Liver (tissue), 9 donors: ENCODE results near the gene ZMPSTE24. TPM values are rescaled to one million over a fixed set of nuclear protein-coding genes. Genes with fewer than 3 reads are reported as not detected.
A peak's percentile ranks its signal among the peaks of the same experiment; 100 is the strongest.

Source experiments
- DNase-seq: peaks from one replicate; pipeline ENCODE4 v3.0.0-alpha.2; 2017; ENCODE audit warnings: low spot score
- H3K27ac ChIP-seq, 2 donors: one replicate each; pipeline ENCODE4 v1.7.0; 2013; ENCODE audit warnings: inconsistent platforms in 2 of 2, low read length in 2 of 2, control low read depth in 1 of 2, low read depth in 1 of 2, mild to moderate bottlenecking in 1 of 2
- H3K27me3 ChIP-seq, 4 donors: one replicate each; pipeline versions ENCODE4 v1.6.1 to v1.7.0; 2013; ENCODE audit warnings: low read length in 3 of 4, inconsistent platforms in 1 of 4, mild to moderate bottlenecking in 1 of 4, moderate library complexity in 1 of 4; ENCODE audit not compliant: control insufficient read depth in 4 of 4, insufficient read depth in 4 of 4
- H3K36me3 ChIP-seq, 4 donors: one replicate each; pipeline versions ENCODE4 v1.6.1 to v1.7.0; 2013; ENCODE audit warnings: low read length in 3 of 4, mild to moderate bottlenecking in 3 of 4, low read depth in 1 of 4, moderate library complexity in 1 of 4; ENCODE audit not compliant: control insufficient read depth in 4 of 4, insufficient read depth in 3 of 4
- H3K4me1 ChIP-seq, 4 donors: one replicate each; pipeline versions ENCODE4 v1.6.1 to v1.7.0; 2013; ENCODE audit warnings: low read length in 3 of 4, mild to moderate bottlenecking in 3 of 4, moderate library complexity in 1 of 4; ENCODE audit not compliant: control insufficient read depth in 4 of 4, insufficient read depth in 4 of 4
- H3K4me3 ChIP-seq, 3 donors: one replicate each; pipeline versions ENCODE4 v1.6.1 to v1.7.0; 2013; ENCODE audit warnings: low read length in 3 of 3, control low read depth in 1 of 3, low read depth in 1 of 3, mild to moderate bottlenecking in 1 of 3
- H3K9ac ChIP-seq, 2 donors: one replicate each; pipeline ENCODE4 v1.7.0; 2013; ENCODE audit warnings: low read length in 2 of 2, mild to moderate bottlenecking in 2 of 2, moderate library complexity in 2 of 2, control low read depth in 1 of 2, low read depth in 1 of 2
- H3K9me3 ChIP-seq, 4 donors: one replicate each; pipeline versions ENCODE4 v1.6.1 to v1.7.0; 2013; ENCODE audit warnings: low read length in 3 of 4; ENCODE audit not compliant: control insufficient read depth in 4 of 4
- CTCF ChIP-seq: fragments of 150-350 bp; IDR thresholded peaks from 2 replicates; pipeline ENCODE4 v1.5.1; 2017; ENCODE audit warnings: improper control_type of control experiment, low read depth, low read length; ENCODE audit not compliant: missing input control
- EGR1 ChIP-seq, 2 donors: IDR thresholded peaks; 2 replicates each; pipeline ENCODE4 v1.6.1; 2016 to 2018; ENCODE audit warnings: antibody characterized with exemption in 2 of 2, low read depth in 2 of 2
- FOXA1 ChIP-seq: IDR thresholded peaks from 2 replicates; pipeline ENCODE4 v1.6.1; 2016; ENCODE audit warnings: antibody characterized with exemption
- FOXA2 ChIP-seq: IDR thresholded peaks from 2 replicates; pipeline ENCODE4 v1.6.1; 2016; ENCODE audit warnings: antibody characterized with exemption
- GABPA ChIP-seq, 2 donors: IDR thresholded peaks in 1 of 2; conservative IDR thresholded peaks in 1 of 2; 2 replicates each; pipeline ENCODE4 v1.6.1; 2016; ENCODE audit warnings: antibody characterized with exemption in 2 of 2, mild to moderate bottlenecking in 1 of 2, moderate library complexity in 1 of 2
- HNF4A ChIP-seq, 2 donors: conservative IDR thresholded peaks; 2 replicates each; pipeline ENCODE4 v1.6.1; 2016; ENCODE audit warnings: antibody characterized with exemption in 2 of 2, mild to moderate bottlenecking in 2 of 2
- HNF4G ChIP-seq: IDR thresholded peaks from 2 replicates; pipeline ENCODE4 v1.6.1; 2016; ENCODE audit warnings: antibody characterized with exemption
- JUND ChIP-seq, 2 donors: IDR thresholded peaks; 2 replicates each; pipeline ENCODE4 v1.6.1; 2016; ENCODE audit warnings: antibody characterized with exemption in 2 of 2
- NR2F2 ChIP-seq: IDR thresholded peaks from 2 replicates; pipeline ENCODE4 v1.6.1; 2016; ENCODE audit warnings: antibody characterized with exemption
- RAD21 ChIP-seq, 2 donors: IDR thresholded peaks; 2 replicates each; pipeline ENCODE4 v1.6.1; 2016; ENCODE audit warnings: antibody characterized with exemption in 2 of 2, mild to moderate bottlenecking in 2 of 2
- RXRA ChIP-seq, 2 donors: IDR thresholded peaks; 2 replicates each; pipeline ENCODE4 v1.6.1; 2017 to 2018; ENCODE audit warnings: antibody characterized with exemption in 2 of 2, mild to moderate bottlenecking in 1 of 2
- SP1 ChIP-seq: IDR thresholded peaks from 2 replicates; pipeline ENCODE4 v1.6.1; 2018; ENCODE audit warnings: antibody characterized with exemption, mild to moderate bottlenecking
- TAF1 ChIP-seq: conservative IDR thresholded peaks from 2 replicates; pipeline ENCODE4 v1.6.1; 2016; ENCODE audit warnings: antibody characterized with exemption, mild to moderate bottlenecking
- YY1 ChIP-seq: IDR thresholded peaks from 2 replicates; pipeline ENCODE4 v1.6.1; 2016; ENCODE audit warnings: antibody characterized with exemption, mild to moderate bottlenecking
- ZBTB33 ChIP-seq: IDR thresholded peaks from 2 replicates; pipeline ENCODE4 v1.6.1; 2016; ENCODE audit warnings: antibody characterized with exemption
- WGBS: extraction: QIAGEN DNeasy Blood & Tissue Kit; methylation state at CpG from one replicate; pipeline ENCODE4 v1.1.7; 2013; 5-methylcytosine and 5-hydroxymethylcytosine counted together
- polyA plus RNA-seq, 2 donors: library from polyadenylated mRNA; stranded (reverse) in 1 of 2; unstranded in 1 of 2; fragments of 200-250 nt in 1 of 2; fragments of >200 nt in 1 of 2; fragmentation: Nextera tagmentation in 1 of 2; extraction: Ambion mirVana in 1 of 2; gene quantifications; one replicate each; pipeline versions ENCODE4 v1.2.1 to v1.2.3, GENCODE V29; 2013 to 2015
- total RNA-seq, 2 donors: library from RNA; depleted of rRNA; stranded (reverse); fragments of >200 nt; gene quantifications; one replicate each; pipeline ENCODE4 v1.2.3, GENCODE V29; 2014
- TF ChIP-seq, protein P1 (sequence below): IDR thresholded peaks from 2 replicates; pipeline ENCODE4 v1.6.1; 2016; ENCODE audit warnings: antibody characterized with exemption, mild to moderate bottlenecking
- TF ChIP-seq, protein P2 (sequence below): IDR thresholded peaks from 2 replicates; pipeline ENCODE4 v1.6.1; 2016; ENCODE audit warnings: antibody characterized with exemption
- TF ChIP-seq, protein P3 (sequence below): IDR thresholded peaks from 2 replicates; pipeline ENCODE4 v1.6.1; 2016; ENCODE audit warnings: antibody characterized with exemption
- donor health status: healthy.
- donor health status: healthy.
- donor health status: healthy.
- donor health status: healthy.
- donor health status: healthy.

The ZMPSTE24 gene
- total and polyA plus RNA-seq, 4 donors = 17.3 to 40.1 (median 22.6) TPM

GRCh38 chr1:40303790-40304189 lies 45.8 kb downstream of the ZMPSTE24 start:
- TF ChIP-seq RAD21 (IDR thresholded peaks at IDR 0.05) (no peak), SP1 (no peak), ZBTB33 (no peak), EGR1 (IDR thresholded peaks at IDR 0.05; ENCODE audit: low read depth in 2 of 2) (no peak), HNF4A (conservative IDR thresholded peaks at IDR 0.05) (no peak), FOXA2 (no peak), YY1 (no peak), FOXA1 (no peak), GABPA (IDR thresholded peaks at IDR 0.05 in 1 of 2, conservative IDR thresholded peaks at IDR 0.05 in 1 of 2) (no peak), CTCF (no peak), TAF1 (no peak), NR2F2 (no peak)
- TF ChIP-seq, protein P1, sequence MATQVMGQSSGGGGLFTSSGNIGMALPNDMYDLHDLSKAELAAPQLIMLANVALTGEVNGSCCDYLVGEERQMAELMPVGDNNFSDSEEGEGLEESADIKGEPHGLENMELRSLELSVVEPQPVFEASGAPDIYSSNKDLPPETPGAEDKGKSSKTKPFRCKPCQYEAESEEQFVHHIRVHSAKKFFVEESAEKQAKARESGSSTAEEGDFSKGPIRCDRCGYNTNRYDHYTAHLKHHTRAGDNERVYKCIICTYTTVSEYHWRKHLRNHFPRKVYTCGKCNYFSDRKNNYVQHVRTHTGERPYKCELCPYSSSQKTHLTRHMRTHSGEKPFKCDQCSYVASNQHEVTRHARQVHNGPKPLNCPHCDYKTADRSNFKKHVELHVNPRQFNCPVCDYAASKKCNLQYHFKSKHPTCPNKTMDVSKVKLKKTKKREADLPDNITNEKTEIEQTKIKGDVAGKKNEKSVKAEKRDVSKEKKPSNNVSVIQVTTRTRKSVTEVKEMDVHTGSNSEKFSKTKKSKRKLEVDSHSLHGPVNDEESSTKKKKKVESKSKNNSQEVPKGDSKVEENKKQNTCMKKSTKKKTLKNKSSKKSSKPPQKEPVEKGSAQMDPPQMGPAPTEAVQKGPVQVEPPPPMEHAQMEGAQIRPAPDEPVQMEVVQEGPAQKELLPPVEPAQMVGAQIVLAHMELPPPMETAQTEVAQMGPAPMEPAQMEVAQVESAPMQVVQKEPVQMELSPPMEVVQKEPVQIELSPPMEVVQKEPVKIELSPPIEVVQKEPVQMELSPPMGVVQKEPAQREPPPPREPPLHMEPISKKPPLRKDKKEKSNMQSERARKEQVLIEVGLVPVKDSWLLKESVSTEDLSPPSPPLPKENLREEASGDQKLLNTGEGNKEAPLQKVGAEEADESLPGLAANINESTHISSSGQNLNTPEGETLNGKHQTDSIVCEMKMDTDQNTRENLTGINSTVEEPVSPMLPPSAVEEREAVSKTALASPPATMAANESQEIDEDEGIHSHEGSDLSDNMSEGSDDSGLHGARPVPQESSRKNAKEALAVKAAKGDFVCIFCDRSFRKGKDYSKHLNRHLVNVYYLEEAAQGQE = no peak
- TF ChIP-seq, protein P2, sequence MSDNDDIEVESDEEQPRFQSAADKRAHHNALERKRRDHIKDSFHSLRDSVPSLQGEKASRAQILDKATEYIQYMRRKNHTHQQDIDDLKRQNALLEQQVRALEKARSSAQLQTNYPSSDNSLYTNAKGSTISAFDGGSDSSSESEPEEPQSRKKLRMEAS = no peak
- TF ChIP-seq, protein P3, sequence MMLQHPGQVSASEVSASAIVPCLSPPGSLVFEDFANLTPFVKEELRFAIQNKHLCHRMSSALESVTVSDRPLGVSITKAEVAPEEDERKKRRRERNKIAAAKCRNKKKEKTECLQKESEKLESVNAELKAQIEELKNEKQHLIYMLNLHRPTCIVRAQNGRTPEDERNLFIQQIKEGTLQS = no peak
- no peak overlapping the region for H3K9ac ChIP-seq

GRCh38 chr1:40305451-40305850 lies 47.4 kb downstream of the ZMPSTE24 start:
- H3K9ac ChIP-seq = no peak overlapping the region
- no peak overlapping the region for H3K4me3 ChIP-seq
- no peak overlapping the region for H3K27ac ChIP-seq
- no peaks in the 10 kb centered on the region for H3K4me1 ChIP-seq
- TF ChIP-seq CTCF (peak; percentile 27), TAF1 (no peak), GABPA (IDR thresholded peaks at IDR 0.05 in 1 of 2, conservative IDR thresholded peaks at IDR 0.05 in 1 of 2) (no peak), JUND (IDR thresholded peaks at IDR 0.05) (no peak), FOXA2 (no peak), SP1 (no peak), NR2F2 (no peak), FOXA1 (no peak), YY1 (no peak), RXRA (IDR thresholded peaks at IDR 0.05) (no peak), RAD21 (IDR thresholded peaks at IDR 0.05) (peak; percentile 71 to 81), ZBTB33 (no peak), HNF4G (no peak), EGR1 (IDR thresholded peaks at IDR 0.05; ENCODE audit: low read depth in 2 of 2) (no peak), HNF4A (conservative IDR thresholded peaks at IDR 0.05) (no peak)
- TF ChIP-seq, protein P3 = no peak
- H3K9me3 ChIP-seq = no peaks in the 10 kb centered on the region
- 75% methylated on average over 5 of the region's 5 CpGs for WGBS
- no peaks in the 10 kb centered on the region for H3K36me3 ChIP-seq
- no peaks in the 10 kb centered on the region for H3K27me3 ChIP-seq
- DNase-seq = no peak

More at GRCh38 chr1:40303790-40304189, 45.8 kb downstream of the ZMPSTE24 start:
- Histone ChIP-seq H3K4me1 (no peaks in the 10 kb centered on the region), H3K27me3 (no peaks in the 10 kb centered on the region), H3K36me3 (no peaks in the 10 kb centered on the region), H3K4me3 (no peak overlapping the region), H3K27ac (no peak overlapping the region), H3K9me3 (no peaks in the 10 kb centered on the region)
- no peak for DNase-seq
- WGBS = 69% methylated on average over 33 of the region's 33 CpGs
